K562 (cell line): ENCODE measurements around the gene PNRC1. TPM values are rescaled to one million over a fixed set of nuclear protein-coding genes. Genes with fewer than 3 reads are reported as not detected.

Source experiments
- ATAC-seq: fragments of 200-7000 bp; cut with Tn5 transposase; 3 replicates; pipeline ENCODE4 v1.9.1; 2020; ENCODE audit warnings: moderate library complexity
- BruUV-seq: library from RNA; stranded (reverse); fragments of 400-500 nt; replicated peaks from 2 replicates; lab custom pipeline; 2021; lab: Mats Ljungman, UMichigan
- CTCF ChIA-PET: fragments of 300-600 bp; formaldehyde crosslinking; extraction: SDS; loops from one replicate; lab custom pipeline; 2021; ENCODE audit warnings: low intra/inter-chr PET ratio; lab: Yijun Ruan, JAX
- POLR2A ChIA-PET: fragments of 300-600, 350-650 bp; sonication (Branson Sonifier 250); formaldehyde crosslinking; extraction: SDS; loops from one replicate; lab custom pipeline; 2021; ENCODE audit warnings: antibody characterized with exemption, inconsistent platforms; lab: Yijun Ruan, JAX
- DNase-seq, 4 experiments: peaks; one replicate each; pipeline versions ENCODE4 v3.0.0 to v3.0.0-alpha.2; 2011 to 2018; ENCODE audit warnings: low spot score in 3 of 4, mixed read lengths in 3 of 4; ENCODE audit errors: extremely low read depth in 1 of 4
- FAIRE-seq: peaks from 2 replicates; lab custom pipeline; 2011; peaks lifted over from hg19 to GRCh38; lab: Jason Lieb, UNC
- H2AFZ ChIP-seq: 2 replicates; pipeline ENCODE4 v1.6.0; 2011; ENCODE audit warnings: low read depth, low read length, control low read depth, inconsistent platforms
- H3K27ac ChIP-seq: fragments of 200-600 bp; 3 replicates; pipeline ENCODE4 v1.8.0; 2011; ENCODE audit warnings: low read depth, mild to moderate bottlenecking, control low read depth, inconsistent platforms, low read length, moderate library complexity, mixed read lengths; ENCODE audit errors: extremely low read depth
- H3K27me3 ChIP-seq, 2 experiments: fragments of 300-600 bp in 1 of 2; 2 replicates in 1 of 2; 3 replicates in 1 of 2; pipeline versions ENCODE4 v1.6.0 to v1.8.0; 2011; ENCODE audit warnings: inconsistent platforms in 2 of 2, low read length in 2 of 2, mild to moderate bottlenecking in 1 of 2, mixed read lengths in 1 of 2, moderate library complexity in 1 of 2; ENCODE audit not compliant: control insufficient read depth in 2 of 2, insufficient read depth in 2 of 2
- H3K36me3 ChIP-seq: fragments of 300-600 bp; 3 replicates; pipeline ENCODE4 v1.8.0; 2011; ENCODE audit warnings: mild to moderate bottlenecking, low read length, inconsistent platforms; ENCODE audit not compliant: control insufficient read depth, insufficient read depth
- H3K4me1 ChIP-seq, 2 experiments: fragments of 200-600 bp in 1 of 2; replicated peaks in 1 of 2; 2 replicates in 1 of 2; 3 replicates in 1 of 2; pipeline versions ENCODE4 v1.5.1 to v1.8.0; 2011; ENCODE audit warnings: inconsistent platforms in 2 of 2, low read length in 2 of 2, mild to moderate bottlenecking in 1 of 2, mixed read lengths in 1 of 2, moderate library complexity in 1 of 2; ENCODE audit not compliant: control insufficient read depth in 2 of 2, insufficient read depth in 2 of 2
- H3K4me2 ChIP-seq: 2 replicates; pipeline ENCODE4 v1.6.1; 2011; ENCODE audit warnings: low read length, control low read depth, inconsistent platforms, mixed read lengths; ENCODE audit not compliant: insufficient read depth
- H3K4me3 ChIP-seq: fragments of 200-600 bp; sonication (generic), shearing (Covaris generic); 2 replicates; pipeline ENCODE4 v1.5.1; 2016; ENCODE audit warnings: control low read depth, inconsistent platforms
- H3K79me2 ChIP-seq: fragments of 200-600 bp; 3 replicates; pipeline ENCODE4 v1.8.0; 2011; ENCODE audit warnings: low read length, inconsistent platforms; ENCODE audit not compliant: control insufficient read depth, insufficient read depth
- H3K9ac ChIP-seq, 2 experiments: 2 replicates each; pipeline versions ENCODE4 v1.6.0 to v1.6.1; 2011; ENCODE audit warnings: low read depth in 2 of 2, low read length in 2 of 2, control low read depth in 1 of 2, inconsistent platforms in 1 of 2, mild to moderate bottlenecking in 1 of 2, mixed read lengths in 1 of 2; ENCODE audit not compliant: insufficient read depth in 1 of 2
- H3K9me1 ChIP-seq: one replicate; pipeline ENCODE4 v1.6.0; 2011; ENCODE audit warnings: inconsistent platforms, mild to moderate bottlenecking, low read length, moderate library complexity; ENCODE audit not compliant: control insufficient read depth, insufficient read depth
- H3K9me3 ChIP-seq: replicated peaks from 2 replicates; pipeline ENCODE4 v1.5.1; 2011; ENCODE audit warnings: low read depth, low read length, inconsistent platforms; ENCODE audit not compliant: control insufficient read depth, insufficient read depth
- H4K20me1 ChIP-seq: replicated peaks from 2 replicates; pipeline ENCODE4 v1.6.1; 2011; ENCODE audit warnings: low read length, inconsistent platforms, mixed read lengths; ENCODE audit not compliant: control insufficient read depth, insufficient read depth
- ETS1 ChIP-seq: conservative IDR thresholded peaks from 2 replicates; pipeline ENCODE4 v1.6.1; 2011; ENCODE audit warnings: low read depth, mild to moderate bottlenecking, low read length; ENCODE audit not compliant: control insufficient read depth
- ETS2 ChIP-seq: IDR thresholded peaks from 2 replicates; pipeline ENCODE4 v1.6.1; 2016; ENCODE audit warnings: borderline replicate concordance, missing genetic modification characterization, mild to moderate bottlenecking, moderate library complexity, missing compliant biosample characterization; ENCODE audit not compliant: poor library complexity, severe bottlenecking
- FOXP4 ChIP-seq: sonication (generic); formaldehyde crosslinking; IDR thresholded peaks from 2 replicates; pipeline ENCODE4 v1.8.0; 2022; ENCODE audit warnings: mild to moderate bottlenecking, missing genetic modification reagents, borderline replicate concordance
- POLR2AphosphoS2 ChIP-seq: IDR thresholded peaks from 2 replicates; pipeline ENCODE4 v1.6.1; 2012; ENCODE audit warnings: low read length, improper control_type of control experiment
- ZNF146 ChIP-seq: IDR thresholded peaks from one replicate; pipeline ENCODE4 v1.6.1; 2018; ENCODE audit warnings: missing compliant biosample characterization; ENCODE audit not compliant: unreplicated experiment
- ZNF197 ChIP-seq: fragments of 200-800 bp; sonication (Bioruptor generic); IDR thresholded peaks from 2 replicates; pipeline ENCODE4 v1.6.1; 2016; ENCODE audit warnings: low read depth, missing genetic modification characterization, missing compliant biosample characterization
- ZNF592 ChIP-seq: fragments of 450-650 bp; IDR thresholded peaks from 2 replicates; pipeline ENCODE4 v1.6.1; 2017; ENCODE audit warnings: antibody characterized with exemption, mild to moderate bottlenecking
- ZNF77 ChIP-seq: fragments of 250-450 bp; sonication (Bioruptor Pico); IDR thresholded peaks from 2 replicates; pipeline ENCODE4 v1.5.0; 2020
- WGBS: fragments of 100-300 bp; shearing (Covaris generic); methylation state at CpG from one replicate; pipeline ENCODE4 v1.1.6; 2016; ENCODE audit warnings: low coverage, mixed read lengths; ENCODE audit not compliant: insufficient coverage; ENCODE audit errors: missing lambda C conversion rate; 5-methylcytosine and 5-hydroxymethylcytosine counted together
- in situ Hi-C: fragments of 300-500 bp; cut with MboI; formaldehyde crosslinking; loops from 4 replicates; pipeline ENCODE4 v1.15.0; 2018; ENCODE audit warnings: inconsistent platforms, mixed read lengths
- intact Hi-C: fragments of 100-400 bp; cut with micrococcal nuclease; formaldehyde crosslinking; loops from 2 replicates; pipeline ENCODE4 v1.14.2; 2022
- polyA plus RNA-seq, 8 experiments: library from polyadenylated mRNA; depleted of rRNA in 4 of 8; stranded (reverse) in 5 of 8; unstranded in 3 of 8; fragments of >200 nt; fragmentation: Nextera tagmentation in 2 of 8; fragmentation: Illumina TruSeq in 1 of 8; extraction: Ambion mirVana in 2 of 8; extraction: Trizol in 1 of 8; gene quantifications; 2 replicates each; pipeline versions ENCODE4 v1.2.1 to v1.2.3, GENCODE V29; 2011 to 2014; ENCODE audit warnings: inconsistent platforms in 1 of 8, missing spikeins in 1 of 8
- total RNA-seq, 7 experiments: library from RNA; depleted of rRNA in 6 of 7; stranded (reverse); fragments of >200 nt in 6 of 7; fragmentation: Illumina TruSeq in 2 of 7; extraction: Trizol in 2 of 7; gene quantifications; 2 replicates each; pipeline versions ENCODE4 v1.2.1 to v1.2.3, GENCODE V29; 2011 to 2021; ENCODE audit warnings: low replicate concordance in 1 of 7

Gene PNRC1
- total and polyA plus RNA-seq, 9 of the 15 experiments (the other 6 are each of a cell fraction or from before 2014, with no cell fraction given): 1.2 to 10.8 (median 6.5) TPM

GRCh38 chr6:89045011-89045387, 35.6 kb upstream of the PNRC1 start:
- POLR2A ChIA-PET: interaction anchor here (0.6 to 0.9 kb wide), 2 partner anchors 19 to 553 kb away, joined by 3 read pairs; no protein-coding TSS in a partner anchor
- ATAC-seq: no peak; the same call in 2 of the 3 replicates
- no TSS peak for BruUV-seq

More at GRCh38 chr6:89045011-89045387, 35.6 kb upstream of the PNRC1 start:
- no peaks in the 10 kb centered on the region for H3K4me1 ChIP-seq
- no peak overlapping the region for H3K27ac ChIP-seq
- FAIRE-seq (no peak), DNase-seq (no peak)
- no peak overlapping the region for H3K4me3 ChIP-seq
- no peaks in the 10 kb centered on the region for H4K20me1 ChIP-seq
- no peaks in the 10 kb centered on the region for H3K79me2 ChIP-seq
- H3K36me3 ChIP-seq: no peaks in the 10 kb centered on the region
- H3K9ac ChIP-seq: no peak overlapping the region
- no peak overlapping the region for H3K4me2 ChIP-seq
- CTCF ChIA-PET: no interaction called here
- WGBS: 9% methylated on average over 4 of the region's 4 CpGs
- no peaks in the 10 kb centered on the region for H3K9me1 ChIP-seq
- H2AFZ ChIP-seq: no peak overlapping the region; the same call in 1 of the 2 replicates
- TF ChIP-seq ETS2 (tag): no peak
- TF ChIP-seq ZNF77 (CRISPR knock-in tag): no peak
- TF ChIP-seq ZNF197: no peak
- TF ChIP-seq FOXP4 (CRISPR knock-in tag): no peak
- TF ChIP-seq ZNF592: no peak
- TF ChIP-seq POLR2AphosphoS2: no peak
- no peak for TF ChIP-seq ZNF146 (CRISPR knock-in tag)
- no peak for TF ChIP-seq ETS1
- H3K9me3 ChIP-seq: no peaks in the 10 kb centered on the region
- in situ Hi-C loops (no loop called here), intact Hi-C loops (no loop called here)
- no peaks in the 10 kb centered on the region for H3K27me3 ChIP-seq
